Nephron progenitor cell (in vitro differentiated cells): ENCODE measurements around the gene ADAT2.
"Not testable (repeated sequence)": the region's sequence is repeated elsewhere in the genome, so short reads cannot be mapped to it uniquely, and the experiment has no call there.

Source experiments
- DNase-seq: peaks from one replicate; pipeline ENCODE4 v3.0.0; 2021
- H3K27ac Mint-ChIP-seq: 2 replicates; pipeline ENCODE4 v1.8.0; 2021; ENCODE audit warnings: mild to moderate bottlenecking, moderate library complexity, mixed read lengths
- H3K27me3 Mint-ChIP-seq: 2 replicates; pipeline ENCODE4 v1.8.0; 2021; ENCODE audit warnings: mild to moderate bottlenecking, low read depth, mixed read lengths; ENCODE audit not compliant: poor library complexity
- H3K36me3 Mint-ChIP-seq: 2 replicates; pipeline ENCODE4 v1.8.0; 2021; ENCODE audit warnings: low read depth, mixed read lengths
- H3K4me1 Mint-ChIP-seq: 2 replicates; pipeline ENCODE4 v1.8.0; 2021; ENCODE audit warnings: mixed read lengths
- H3K4me3 Mint-ChIP-seq: 2 replicates; pipeline ENCODE4 v1.8.0; 2021; ENCODE audit warnings: mild to moderate bottlenecking, moderate library complexity, mixed read lengths
- H3K9me3 Mint-ChIP-seq: 2 replicates; pipeline ENCODE4 v1.8.0; 2021; ENCODE audit warnings: mild to moderate bottlenecking, moderate library complexity, mixed read lengths
- TF ChIP-seq, protein P1 (sequence below): fragments of 200-600 bp; sonication (generic); IDR thresholded peaks from 2 replicates; pipeline ENCODE4 v1.5.0; 2021; ENCODE audit warnings: antibody characterized with exemption

ADAT2 gene

DNA sequence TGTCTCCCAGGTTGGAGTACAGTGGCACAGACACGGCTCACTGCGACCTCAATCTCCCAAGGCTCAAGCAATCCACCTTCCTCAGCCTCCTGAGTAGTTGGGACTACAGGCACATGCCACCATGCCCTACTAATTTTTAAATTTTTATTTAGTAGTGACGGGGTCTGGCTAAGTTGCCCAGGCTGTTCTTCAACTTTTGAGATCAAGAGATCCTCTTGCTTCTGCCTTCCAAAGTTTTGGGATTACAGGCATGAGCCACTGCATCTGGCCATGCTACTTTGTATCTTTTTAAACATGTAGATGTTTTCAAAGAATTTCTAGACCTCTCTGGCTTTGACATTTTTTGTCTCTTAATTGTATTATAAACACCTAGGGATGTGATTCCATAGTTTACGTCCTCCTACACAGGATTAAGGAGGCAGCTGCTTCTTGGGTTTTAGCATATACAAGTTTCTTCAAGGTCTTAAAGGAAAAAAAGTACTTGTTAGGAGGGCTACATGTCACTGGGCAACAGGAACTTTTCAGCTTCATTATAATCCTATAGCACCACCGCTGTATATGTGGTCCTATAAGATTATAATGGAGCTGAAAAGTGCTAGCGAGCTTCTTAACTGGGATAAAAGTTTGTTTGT lies 1.3 kb downstream of the ADAT2 start:
- Mint-ChIP-seq H3K9me3 (no peaks in the 10 kb centered on the region), H3K27ac (no peak overlapping the region), H3K27me3 (peaks cover 2% of the 10 kb centered on the region), H3K4me3 (peak overlapping the region; percentile 94), H3K36me3 (peaks cover 8% of the 10 kb centered on the region), H3K4me1 (peaks cover 34% of the 10 kb centered on the region)
- TF ChIP-seq, protein P1, sequence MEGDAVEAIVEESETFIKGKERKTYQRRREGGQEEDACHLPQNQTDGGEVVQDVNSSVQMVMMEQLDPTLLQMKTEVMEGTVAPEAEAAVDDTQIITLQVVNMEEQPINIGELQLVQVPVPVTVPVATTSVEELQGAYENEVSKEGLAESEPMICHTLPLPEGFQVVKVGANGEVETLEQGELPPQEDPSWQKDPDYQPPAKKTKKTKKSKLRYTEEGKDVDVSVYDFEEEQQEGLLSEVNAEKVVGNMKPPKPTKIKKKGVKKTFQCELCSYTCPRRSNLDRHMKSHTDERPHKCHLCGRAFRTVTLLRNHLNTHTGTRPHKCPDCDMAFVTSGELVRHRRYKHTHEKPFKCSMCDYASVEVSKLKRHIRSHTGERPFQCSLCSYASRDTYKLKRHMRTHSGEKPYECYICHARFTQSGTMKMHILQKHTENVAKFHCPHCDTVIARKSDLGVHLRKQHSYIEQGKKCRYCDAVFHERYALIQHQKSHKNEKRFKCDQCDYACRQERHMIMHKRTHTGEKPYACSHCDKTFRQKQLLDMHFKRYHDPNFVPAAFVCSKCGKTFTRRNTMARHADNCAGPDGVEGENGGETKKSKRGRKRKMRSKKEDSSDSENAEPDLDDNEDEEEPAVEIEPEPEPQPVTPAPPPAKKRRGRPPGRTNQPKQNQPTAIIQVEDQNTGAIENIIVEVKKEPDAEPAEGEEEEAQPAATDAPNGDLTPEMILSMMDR: no peak
- DNase-seq: no peak

DNA sequence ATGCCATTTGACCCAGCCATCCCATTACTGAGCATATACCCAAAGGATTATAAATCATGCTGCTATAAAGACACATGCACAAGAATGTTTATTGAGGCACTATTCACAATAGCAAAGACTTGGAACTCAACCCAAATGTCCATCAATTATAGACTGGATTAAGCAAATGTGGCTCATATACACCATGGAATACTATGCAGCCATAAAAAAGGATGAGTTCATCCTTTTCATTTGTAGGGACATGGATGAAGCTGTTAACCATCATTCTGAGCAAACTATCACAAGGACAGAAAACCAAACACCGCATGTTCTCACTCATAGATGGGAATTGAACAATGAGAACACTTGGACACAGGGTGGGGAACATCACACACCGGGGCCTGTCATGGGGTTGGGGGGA lies 2.6 kb downstream of the ADAT2 start:
- DNase-seq, H3K27me3 Mint-ChIP-seq, H3K4me3 Mint-ChIP-seq, H3K27ac Mint-ChIP-seq, H3K9me3 Mint-ChIP-seq: not testable (repeated sequence)
- H3K4me1 Mint-ChIP-seq: peaks cover 27% of the 10 kb centered on the region
- H3K36me3 Mint-ChIP-seq: peaks cover 16% of the 10 kb centered on the region

DNA sequence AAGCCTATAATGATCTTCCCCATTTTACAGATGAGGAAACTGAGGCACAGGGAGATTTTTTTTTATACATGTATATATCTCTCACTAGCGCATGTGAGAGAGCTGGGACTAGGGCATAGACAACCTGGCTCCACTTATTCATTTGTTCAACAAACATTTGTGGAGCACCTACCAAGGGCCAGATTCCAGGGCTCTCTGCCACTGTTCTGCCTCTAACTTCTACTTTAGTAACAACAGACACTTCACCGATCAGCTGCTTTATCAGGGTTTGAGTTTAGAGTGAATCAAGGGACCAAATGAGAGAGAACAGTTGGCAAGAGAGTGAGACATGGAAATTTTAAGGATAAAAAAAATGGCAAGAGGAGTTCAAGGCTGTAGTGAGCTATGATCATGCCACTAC lies 7.4 kb downstream of the ADAT2 start:
- no peaks in the 10 kb centered on the region for H3K9me3 Mint-ChIP-seq
- no peak overlapping the region for H3K4me3 Mint-ChIP-seq
- TF ChIP-seq, protein P1: no peak
- no peak overlapping the region for H3K27ac Mint-ChIP-seq
- no peaks in the 10 kb centered on the region for H3K27me3 Mint-ChIP-seq
- peaks cover 57% of the 10 kb centered on the region for H3K36me3 Mint-ChIP-seq
- DNase-seq: no peak
- H3K4me1 Mint-ChIP-seq: no peaks in the 10 kb centered on the region

DNA sequence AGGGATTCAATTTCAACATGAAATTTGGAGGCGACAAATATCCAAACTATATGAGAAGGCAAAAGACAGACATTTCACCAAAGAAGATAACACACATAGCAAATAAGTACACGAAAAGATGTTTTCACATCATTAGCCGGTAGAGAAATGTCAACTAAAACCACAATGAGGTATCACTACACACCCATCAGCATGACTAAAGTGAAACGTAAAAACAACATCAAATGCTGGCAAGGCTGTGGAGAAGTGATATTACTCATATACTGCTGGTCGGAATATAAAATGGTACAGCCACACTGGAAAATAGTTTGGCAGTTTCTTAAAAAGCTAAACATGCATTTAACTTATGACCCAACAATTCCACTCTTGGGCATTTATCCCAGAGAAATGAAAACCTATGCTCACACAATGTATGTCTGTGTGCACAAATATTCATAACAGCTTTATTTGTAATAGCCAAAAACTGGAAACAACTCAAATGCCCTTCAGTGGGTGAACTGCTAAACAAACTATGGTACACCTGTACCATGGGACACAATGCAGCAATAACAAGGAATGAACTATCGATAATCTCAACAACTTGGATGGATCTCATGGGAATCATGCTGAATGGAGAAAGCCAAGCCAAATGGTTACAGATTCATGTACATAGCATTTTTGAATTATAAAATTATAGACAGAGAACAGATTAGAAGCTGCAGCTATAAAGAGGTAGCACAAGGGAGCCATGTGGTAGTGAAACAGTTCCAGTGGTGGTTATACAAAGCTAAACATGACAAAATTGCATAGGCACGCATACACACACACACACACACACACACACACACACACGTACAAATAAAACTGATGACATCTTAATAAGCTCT lies 8.6 kb downstream of the ADAT2 start:
- Mint-ChIP-seq H3K27me3 (no peaks in the 10 kb centered on the region), H3K4me1 (no peaks in the 10 kb centered on the region), H3K4me3 (no peak overlapping the region), H3K9me3 (no peaks in the 10 kb centered on the region), H3K27ac (no peak overlapping the region), H3K36me3 (peaks cover 68% of the 10 kb centered on the region)
- no peak for DNase-seq
- TF ChIP-seq, protein P1: no peak

DNA sequence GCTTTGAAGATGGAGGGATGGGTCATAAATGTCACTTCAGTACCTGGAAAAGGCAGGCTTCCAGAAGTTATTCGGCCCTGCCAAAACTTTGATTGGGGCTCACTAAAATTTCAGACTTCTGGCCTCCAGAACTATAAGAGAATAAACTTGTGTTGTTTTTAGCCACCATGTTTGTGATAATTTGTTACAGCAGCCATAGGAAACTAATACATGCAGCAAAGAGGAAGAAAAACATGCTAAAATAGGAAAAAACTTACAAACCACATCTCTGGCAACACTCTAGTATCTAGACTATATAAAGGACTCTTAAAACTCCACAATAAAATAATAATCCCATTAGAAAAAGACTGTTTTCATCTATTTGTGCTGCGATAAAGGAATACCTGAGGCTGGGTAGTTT lies 9.5 kb downstream of the ADAT2 start:
- Mint-ChIP-seq H3K27me3 (no peaks in the 10 kb centered on the region), H3K4me1 (no peaks in the 10 kb centered on the region), H3K9me3 (no peaks in the 10 kb centered on the region), H3K4me3 (no peak overlapping the region), H3K27ac (no peak overlapping the region), H3K36me3 (peaks cover 75% of the 10 kb centered on the region)
- no peak for DNase-seq
- TF ChIP-seq, protein P1: no peak

DNA sequence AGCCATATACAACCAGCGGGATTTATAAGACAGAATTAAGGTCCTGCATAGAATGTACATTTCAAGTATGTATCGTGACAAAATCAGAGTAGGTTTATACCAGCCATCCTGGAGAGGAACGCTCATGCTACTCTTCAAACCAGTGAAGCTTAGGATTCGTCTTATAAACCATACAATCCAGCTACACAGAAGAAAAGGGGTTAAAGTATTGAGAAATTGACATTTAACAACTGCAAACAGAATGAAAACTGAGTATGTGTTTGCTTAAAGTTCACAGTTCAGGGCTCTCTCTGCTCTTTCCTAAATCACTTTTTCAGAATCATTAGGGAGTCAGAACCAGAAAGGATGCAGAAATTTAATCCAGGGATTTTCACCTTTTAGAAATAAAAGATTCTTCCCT lies 17.9 kb downstream of the ADAT2 start:
- Mint-ChIP-seq H3K36me3 (peaks cover 30% of the 10 kb centered on the region), H3K9me3 (no peaks in the 10 kb centered on the region), H3K4me1 (no peaks in the 10 kb centered on the region), H3K4me3 (no peak overlapping the region), H3K27ac (no peak overlapping the region), H3K27me3 (no peaks in the 10 kb centered on the region)
- no peak for DNase-seq
- TF ChIP-seq, protein P1: no peak
